HepG2 (cell line): ENCODE measurements around the gene FRS2. TPM values are rescaled to one million over a fixed set of nuclear protein-coding genes. Genes with fewer than 3 reads are reported as not detected.

Experiments
- ATAC-seq: fragments of 200-7000 bp; cut with Tn5 transposase; 3 replicates; pipeline ENCODE4 v1.9.1; 2020; ENCODE audit warnings: mild to moderate bottlenecking, moderate library complexity
- BruUV-seq: library from RNA; stranded (reverse); fragments of 400-500 nt; replicated peaks from 2 replicates; lab custom pipeline; 2021; lab: Mats Ljungman, UMichigan
- CTCF ChIA-PET: fragments of 300-600 bp; formaldehyde crosslinking; extraction: SDS; loops from one replicate; lab custom pipeline; 2021; ENCODE audit warnings: low total read pairs, inconsistent platforms, low intra/inter-chr PET ratio; lab: Yijun Ruan, JAX
- POLR2A ChIA-PET: fragments of 350-600 bp; sonication (Branson Sonifier 250); formaldehyde crosslinking; loops from one replicate; lab custom pipeline; 2020; ENCODE audit warnings: antibody characterized with exemption, inconsistent platforms; lab: Yijun Ruan, JAX
- DNase-seq: peaks from one replicate; pipeline ENCODE4 v3.0.0-alpha.2; 2015; ENCODE audit warnings: low spot score
- FAIRE-seq: peaks from 3 replicates; lab custom pipeline; 2011; peaks lifted over from hg19 to GRCh38; lab: Jason Lieb, UNC
- H2AFZ ChIP-seq: one replicate; pipeline ENCODE4 v1.6.1; 2011; ENCODE audit warnings: low read length, inconsistent platforms
- H3K27ac ChIP-seq: fragments of 300-600 bp; 3 replicates; pipeline ENCODE4 v1.8.0; 2011; ENCODE audit warnings: mixed run types, mild to moderate bottlenecking, mixed read lengths, low read length, inconsistent platforms; ENCODE audit not compliant: insufficient read depth; ENCODE audit errors: extremely low read length
- H3K27me3 ChIP-seq, 2 experiments: fragments of 200-600 bp in 1 of 2; 2 replicates in 1 of 2; 3 replicates in 1 of 2; pipeline versions ENCODE4 v1.6.0 to v1.8.0; 2011; ENCODE audit warnings: low read length in 2 of 2, mild to moderate bottlenecking in 2 of 2, moderate library complexity in 2 of 2, inconsistent platforms in 1 of 2; ENCODE audit not compliant: insufficient read depth in 2 of 2, control insufficient read depth in 1 of 2
- H3K36me3 ChIP-seq, 2 experiments: fragments of 200-600 bp in 1 of 2; replicated peaks in 1 of 2; 2 replicates in 1 of 2; 3 replicates in 1 of 2; pipeline versions ENCODE4 v1.5.1 to v1.8.0; 2011; ENCODE audit warnings: low read length in 2 of 2, inconsistent platforms in 1 of 2; ENCODE audit not compliant: insufficient read depth in 2 of 2, control insufficient read depth in 1 of 2
- H3K4me1 ChIP-seq: 2 replicates; pipeline ENCODE4 v1.5.1; 2012; ENCODE audit warnings: low read length, inconsistent platforms; ENCODE audit not compliant: insufficient read depth
- H3K4me2 ChIP-seq: 2 replicates; pipeline ENCODE4 v1.6.0; 2011; ENCODE audit warnings: low read depth, low read length, inconsistent platforms
- H3K4me3 ChIP-seq, 3 experiments: fragments of 200-600 bp in 1 of 3; sonication (generic), shearing (Covaris generic) in 1 of 3; replicated peaks in 1 of 3; 2 replicates each; pipeline ENCODE4 v1.5.1; 2011 to 2016; ENCODE audit warnings: low read length in 3 of 3, inconsistent platforms in 2 of 3, low read depth in 2 of 3, mild to moderate bottlenecking in 2 of 3, control low read depth in 1 of 3, mixed read lengths in 1 of 3; ENCODE audit not compliant: insufficient read depth in 1 of 3
- H3K79me2 ChIP-seq: one replicate; pipeline ENCODE4 v1.6.1; 2011; ENCODE audit warnings: low read length, inconsistent platforms; ENCODE audit not compliant: insufficient read depth
- H3K9ac ChIP-seq: 2 replicates; pipeline ENCODE4 v1.6.0; 2011; ENCODE audit warnings: mild to moderate bottlenecking, low read depth, low read length, inconsistent platforms; ENCODE audit not compliant: insufficient read depth
- H3K9me3 ChIP-seq: 2 replicates; pipeline ENCODE4 v1.5.1; 2012; ENCODE audit warnings: mild to moderate bottlenecking, low read length
- H4K20me1 ChIP-seq: 2 replicates; pipeline ENCODE4 v1.6.0; 2011; ENCODE audit warnings: inconsistent platforms, mild to moderate bottlenecking, low read length, moderate library complexity; ENCODE audit not compliant: insufficient read depth
- AGO1 ChIP-seq: fragments of 200-400 bp; formaldehyde crosslinking; IDR thresholded peaks from 2 replicates; pipeline ENCODE4 v1.6.1; 2017; ENCODE audit warnings: mild to moderate bottlenecking, low read depth, low read length, moderate library complexity; ENCODE audit not compliant: poor library complexity, severe bottlenecking
- HOXA5 ChIP-seq: sonication (generic); formaldehyde crosslinking; IDR thresholded peaks from 2 replicates; pipeline ENCODE4 v1.4.0; 2020; ENCODE audit warnings: missing genetic modification reagents
- IKZF1 ChIP-seq: fragments of 450-650 bp; IDR thresholded peaks from 2 replicates; pipeline ENCODE4 v1.7.1; 2016
- JUNB ChIP-seq: sonication (generic); formaldehyde crosslinking; IDR thresholded peaks from 2 replicates; pipeline ENCODE4 v1.8.0; 2022; ENCODE audit warnings: missing genetic modification reagents, mild to moderate bottlenecking, borderline replicate concordance
- SCMH1 ChIP-seq: sonication (generic); formaldehyde crosslinking; IDR thresholded peaks from 2 replicates; pipeline ENCODE4 v1.9.0; 2021; ENCODE audit warnings: missing genetic modification reagents, mild to moderate bottlenecking, borderline replicate concordance
- SMAD1 ChIP-seq: sonication (generic); formaldehyde crosslinking; IDR thresholded peaks from 2 replicates; pipeline ENCODE4 v1.4.0; 2020; ENCODE audit warnings: missing genetic modification reagents, low read depth, mild to moderate bottlenecking, borderline replicate concordance
- YEATS4 ChIP-seq: sonication (generic); formaldehyde crosslinking; IDR thresholded peaks from 2 replicates; pipeline ENCODE4 v1.4.0; 2020; ENCODE audit warnings: missing genetic modification reagents, borderline replicate concordance
- ZKSCAN1 ChIP-seq: fragments of 150-350 bp; IDR thresholded peaks from 2 replicates; pipeline ENCODE4 v1.6.1; 2014; ENCODE audit warnings: low read length
- ZNF460 ChIP-seq: sonication (generic); formaldehyde crosslinking; IDR thresholded peaks from 2 replicates; pipeline ENCODE4 v1.5.1; 2020; ENCODE audit warnings: missing genetic modification reagents, mild to moderate bottlenecking, borderline replicate concordance
- ZNF496 ChIP-seq: sonication (generic); formaldehyde crosslinking; IDR thresholded peaks from 2 replicates; pipeline ENCODE4 v1.8.1; 2023; ENCODE audit warnings: mild to moderate bottlenecking, moderate library complexity, missing genetic modification reagents; ENCODE audit not compliant: insufficient replicate concordance
- ZNF7 ChIP-seq: IDR thresholded peaks from 2 replicates; pipeline ENCODE4 v1.6.1; 2016; ENCODE audit warnings: missing biosample characterization, missing genetic modification reagents
- WGBS: methylation state at CpG from one replicate; pipeline ENCODE4 v1.1.6; 2017; ENCODE audit warnings: low lambda C conversion rate; 5-methylcytosine and 5-hydroxymethylcytosine counted together
- in situ Hi-C: cut with HindIII; loops from 2 replicates; pipeline ENCODE4 v1.10.0; 2017; ENCODE audit warnings: low pct_unique_long_range_greater_than_20kb; ENCODE audit not compliant: extremely low pct_ligation_motif_present
- intact Hi-C: fragments of 100-400 bp; cut with micrococcal nuclease; formaldehyde crosslinking; loops from one replicate; pipeline ENCODE4 v1.10.0; 2022; ENCODE audit not compliant: unreplicated experiment
- polyA plus RNA-seq, 8 experiments: library from polyadenylated mRNA; depleted of rRNA in 3 of 8; stranded (reverse) in 7 of 8; unstranded in 1 of 8; fragments of >200 nt; fragmentation: Illumina TruSeq in 4 of 8; extraction: Trizol in 4 of 8; gene quantifications; 2 replicates each; pipeline versions ENCODE4 v1.2.1 to v1.2.3, GENCODE V29; 2011 to 2016; ENCODE audit warnings: low read depth in 4 of 8, missing spikeins in 1 of 8, mixed read lengths in 1 of 8; ENCODE audit not compliant: insufficient read depth in 1 of 8
- total RNA-seq, 5 experiments: library from RNA; depleted of rRNA; stranded (reverse); fragments of >200 nt; fragmentation: Illumina TruSeq; extraction: Trizol; gene quantifications; 2 replicates each; pipeline ENCODE4 v1.2.3, GENCODE V29; 2016; ENCODE audit warnings: low read depth in 1 of 5
- TF ChIP-seq, protein P1 (sequence below): IDR thresholded peaks from 2 replicates; pipeline ENCODE4 v1.6.1; 2012; ENCODE audit warnings: low read length, improper control_type of control experiment

Gene FRS2
- total and polyA plus RNA-seq, 2 of the 13 experiments (the other 11 are each of a cell fraction or from before 2014, with no cell fraction given) = 8.3 to 16.8 TPM

DNA sequence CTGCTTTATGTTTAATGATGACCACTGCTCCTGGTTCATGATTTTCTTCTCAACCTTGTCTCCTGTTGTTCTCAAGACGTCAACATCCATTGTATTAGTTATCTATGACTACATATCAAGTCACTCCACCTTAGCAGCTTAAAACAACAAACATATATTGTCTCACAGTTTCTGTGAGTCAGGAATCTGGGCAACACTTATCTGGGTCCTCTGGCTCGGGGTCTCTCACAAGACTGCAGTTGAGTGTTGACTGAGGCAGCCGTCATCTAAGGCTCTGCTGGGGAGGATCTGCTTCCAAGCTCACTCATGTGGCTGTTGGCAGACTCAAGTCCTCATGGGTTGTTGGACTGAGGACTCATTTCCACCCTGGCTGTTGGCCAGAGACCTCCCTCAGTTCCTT lies 27.3 kb upstream of the FRS2 start:
- H3K4me3 ChIP-seq = no peak overlapping the region
- H3K4me2 ChIP-seq = no peak overlapping the region
- no peaks in the 10 kb centered on the region for H3K9me3 ChIP-seq
- POLR2A ChIA-PET = no interaction called here
- no peaks in the 10 kb centered on the region for H3K79me2 ChIP-seq
- no peak for TF ChIP-seq ZNF496 (CRISPR knock-in tag)
- TF ChIP-seq JUNB (CRISPR knock-in tag) = no peak
- no peak for TF ChIP-seq SCMH1 (CRISPR knock-in tag)
- no peak for TF ChIP-seq ZNF7
- no peak for TF ChIP-seq AGO1
- TF ChIP-seq, protein P1, sequence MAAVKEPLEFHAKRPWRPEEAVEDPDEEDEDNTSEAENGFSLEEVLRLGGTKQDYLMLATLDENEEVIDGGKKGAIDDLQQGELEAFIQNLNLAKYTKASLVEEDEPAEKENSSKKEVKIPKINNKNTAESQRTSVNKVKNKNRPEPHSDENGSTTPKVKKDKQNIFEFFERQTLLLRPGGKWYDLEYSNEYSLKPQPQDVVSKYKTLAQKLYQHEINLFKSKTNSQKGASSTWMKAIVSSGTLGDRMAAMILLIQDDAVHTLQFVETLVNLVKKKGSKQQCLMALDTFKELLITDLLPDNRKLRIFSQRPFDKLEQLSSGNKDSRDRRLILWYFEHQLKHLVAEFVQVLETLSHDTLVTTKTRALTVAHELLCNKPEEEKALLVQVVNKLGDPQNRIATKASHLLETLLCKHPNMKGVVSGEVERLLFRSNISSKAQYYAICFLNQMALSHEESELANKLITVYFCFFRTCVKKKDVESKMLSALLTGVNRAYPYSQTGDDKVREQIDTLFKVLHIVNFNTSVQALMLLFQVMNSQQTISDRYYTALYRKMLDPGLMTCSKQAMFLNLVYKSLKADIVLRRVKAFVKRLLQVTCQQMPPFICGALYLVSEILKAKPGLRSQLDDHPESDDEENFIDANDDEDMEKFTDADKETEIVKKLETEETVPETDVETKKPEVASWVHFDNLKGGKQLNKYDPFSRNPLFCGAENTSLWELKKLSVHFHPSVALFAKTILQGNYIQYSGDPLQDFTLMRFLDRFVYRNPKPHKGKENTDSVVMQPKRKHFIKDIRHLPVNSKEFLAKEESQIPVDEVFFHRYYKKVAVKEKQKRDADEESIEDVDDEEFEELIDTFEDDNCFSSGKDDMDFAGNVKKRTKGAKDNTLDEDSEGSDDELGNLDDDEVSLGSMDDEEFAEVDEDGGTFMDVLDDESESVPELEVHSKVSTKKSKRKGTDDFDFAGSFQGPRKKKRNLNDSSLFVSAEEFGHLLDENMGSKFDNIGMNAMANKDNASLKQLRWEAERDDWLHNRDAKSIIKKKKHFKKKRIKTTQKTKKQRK = no peak
- TF ChIP-seq YEATS4 (CRISPR knock-in tag) = no peak
- no peak for TF ChIP-seq ZKSCAN1
- no peak for TF ChIP-seq HOXA5
- TF ChIP-seq ZNF460 (CRISPR knock-in tag) = no peak
- TF ChIP-seq IKZF1 = no peak
- no peak for TF ChIP-seq SMAD1 (CRISPR knock-in tag)
- TF ChIP-seq, all 625 proteins: peak for 0
- intact Hi-C loops (no loop called here), in situ Hi-C loops (no loop called here)
- no peak overlapping the region for H2AFZ ChIP-seq
- H3K27ac ChIP-seq = no peak overlapping the region
- ATAC-seq = no peak
- no peak overlapping the region for H3K9ac ChIP-seq
- WGBS = 52% methylated on average over 3 of the region's 3 CpGs
- H4K20me1 ChIP-seq = no peaks in the 10 kb centered on the region
- BruUV-seq = no TSS peak
- H3K4me1 ChIP-seq = peaks cover 5% of the 10 kb centered on the region; the same call in 1 of the 2 replicates
- no peaks in the 10 kb centered on the region for H3K36me3 ChIP-seq
- FAIRE-seq = no peak
- H3K27me3 ChIP-seq = no peaks in the 10 kb centered on the region
- DNase-seq = no peak
- CTCF ChIA-PET = no interaction called here
